NAMALWA (cell line): ENCODE data around the gene CHRND.
"Not testable (repeated sequence)": the region's sequence is repeated elsewhere in the genome, so short reads cannot be mapped to it uniquely, and the experiment has no call there.

Source experiments
- DNase-seq: peaks from one replicate; pipeline ENCODE4 v3.0.0-alpha.2; 2015; ENCODE audit warnings: low spot score

The CHRND gene

GRCh38 chr2:232525199-232525598 is 761 bp upstream of the CHRND start:
- DNase-seq: no peak

DNA sequence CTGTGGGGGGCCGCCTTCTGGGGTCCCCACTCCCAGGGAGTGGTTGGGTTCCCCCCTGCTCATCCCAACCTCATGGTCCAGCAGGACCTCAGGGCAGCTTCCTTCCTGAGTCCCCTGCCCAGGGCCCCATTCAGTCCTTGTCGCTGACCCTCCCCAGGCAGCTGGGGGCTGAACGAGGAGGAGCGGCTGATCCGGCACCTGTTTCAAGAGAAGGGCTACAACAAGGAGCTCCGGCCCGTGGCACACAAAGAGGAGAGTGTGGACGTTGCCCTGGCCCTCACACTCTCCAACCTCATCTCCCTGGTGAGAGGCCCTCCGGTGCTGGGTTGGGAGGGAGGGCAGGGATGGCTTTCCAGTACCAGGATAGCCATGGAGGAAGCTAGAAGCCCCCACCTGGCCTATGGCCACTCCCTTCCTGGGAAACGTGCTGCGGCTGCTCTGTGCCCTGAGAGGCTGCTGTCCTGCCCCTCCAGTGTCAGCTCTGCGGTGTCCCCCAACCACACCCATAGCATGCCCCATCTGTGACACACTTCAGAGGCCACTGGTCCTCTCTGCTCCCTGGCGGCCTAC is 497 bp downstream of the CHRND start:
- no peak for DNase-seq

GRCh38 chr2:232527905-232528470 is 2.0 kb downstream of the CHRND start:
- no peak for DNase-seq

DNA sequence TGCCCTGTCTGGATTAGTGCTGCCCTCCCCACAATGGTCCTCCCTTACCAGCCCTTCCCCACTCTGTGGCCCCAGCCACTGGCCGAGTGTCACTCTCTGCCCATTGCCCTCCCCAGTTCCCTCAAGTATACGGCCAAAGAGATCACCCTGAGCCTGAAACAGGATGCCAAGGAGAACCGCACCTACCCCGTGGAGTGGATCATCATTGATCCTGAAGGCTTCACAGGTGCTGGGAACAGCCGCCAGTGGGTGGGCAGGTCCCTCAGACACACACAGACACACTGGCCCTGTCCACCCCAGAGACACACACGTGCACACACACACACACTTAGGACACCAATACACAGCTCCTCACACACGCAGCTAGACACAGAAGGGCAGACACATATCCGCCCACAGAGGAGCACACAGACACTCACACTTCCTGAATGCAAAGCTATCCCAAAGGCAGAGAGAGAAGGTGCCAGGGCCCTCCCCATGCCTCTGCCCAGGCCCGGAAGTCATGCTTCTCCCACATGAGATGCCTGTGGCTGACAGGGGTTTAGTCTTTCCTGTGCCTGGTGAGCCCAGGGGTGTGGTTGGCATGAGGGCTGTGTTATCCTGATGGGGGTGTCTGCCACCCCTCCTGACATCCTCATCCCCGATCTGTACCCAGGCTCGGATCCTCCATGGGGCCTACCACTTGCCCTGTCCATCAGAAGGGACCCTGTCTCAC is 2.9 kb downstream of the CHRND start:
- DNase-seq: no peak

- no peak for DNase-seq
These were observed 4.0 kb downstream of the CHRND start for GRCh38 chr2:232529806-232530547.

GRCh38 chr2:232530626-232531260 is 4.8 kb downstream of the CHRND start:
- DNase-seq: no peak

DNA sequence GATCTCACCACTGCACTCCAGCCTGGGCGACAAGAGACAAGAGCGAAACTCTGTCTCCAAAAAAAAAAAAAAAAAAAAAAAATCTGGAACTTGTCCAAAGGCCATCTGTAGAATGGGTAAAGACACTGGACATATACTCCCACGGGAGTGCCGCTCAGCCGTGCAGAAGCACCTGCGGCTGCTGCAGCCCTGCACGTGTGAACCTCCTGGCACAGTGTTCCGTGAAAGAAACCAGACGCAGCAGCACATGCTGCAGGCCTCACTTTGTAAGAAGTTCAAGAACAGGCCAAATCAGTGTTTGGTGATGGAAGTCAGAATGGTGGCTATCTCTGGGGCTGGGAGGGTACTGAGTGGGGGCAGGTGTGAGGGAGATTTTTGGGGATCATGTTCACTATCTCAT is 6.5 kb downstream of the CHRND start:
- DNase-seq: peak; percentile 92

- not testable (repeated sequence) for DNase-seq
These were observed 6.9 kb downstream of the CHRND start for GRCh38 chr2:232532821-232533220.

DNA sequence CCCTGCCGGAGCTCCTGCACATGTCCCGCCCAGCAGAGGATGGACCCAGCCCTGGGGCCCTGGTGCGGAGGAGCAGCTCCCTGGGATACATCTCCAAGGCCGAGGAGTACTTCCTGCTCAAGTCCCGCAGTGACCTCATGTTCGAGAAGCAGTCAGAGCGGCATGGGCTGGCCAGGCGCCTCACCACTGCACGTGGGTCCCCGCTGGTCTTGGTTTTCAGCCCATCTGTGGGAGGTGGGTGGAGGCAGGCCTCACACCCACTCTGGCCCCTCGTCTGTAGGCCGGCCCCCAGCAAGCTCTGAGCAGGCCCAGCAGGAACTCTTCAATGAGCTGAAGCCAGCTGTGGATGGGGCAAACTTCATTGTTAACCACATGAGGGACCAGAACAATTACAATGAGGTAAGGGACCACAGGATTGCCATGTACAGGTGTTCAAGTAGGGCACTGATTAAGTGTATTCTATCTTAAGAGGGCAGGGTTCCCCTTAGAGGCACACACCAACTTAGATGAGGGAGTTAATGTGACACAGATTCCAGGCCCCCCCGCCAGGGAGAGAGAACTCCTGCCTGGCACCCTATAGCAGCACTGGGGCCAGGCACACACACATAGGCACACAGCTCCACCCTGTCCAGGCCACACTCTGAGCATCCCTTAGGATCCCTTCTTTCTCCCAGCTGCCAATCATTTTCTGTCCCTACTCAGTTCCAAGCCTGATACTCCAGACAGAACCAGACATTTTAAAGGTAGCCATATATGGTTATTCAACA is 8.2 kb downstream of the CHRND start:
- DNase-seq: peak; percentile 40

DNA sequence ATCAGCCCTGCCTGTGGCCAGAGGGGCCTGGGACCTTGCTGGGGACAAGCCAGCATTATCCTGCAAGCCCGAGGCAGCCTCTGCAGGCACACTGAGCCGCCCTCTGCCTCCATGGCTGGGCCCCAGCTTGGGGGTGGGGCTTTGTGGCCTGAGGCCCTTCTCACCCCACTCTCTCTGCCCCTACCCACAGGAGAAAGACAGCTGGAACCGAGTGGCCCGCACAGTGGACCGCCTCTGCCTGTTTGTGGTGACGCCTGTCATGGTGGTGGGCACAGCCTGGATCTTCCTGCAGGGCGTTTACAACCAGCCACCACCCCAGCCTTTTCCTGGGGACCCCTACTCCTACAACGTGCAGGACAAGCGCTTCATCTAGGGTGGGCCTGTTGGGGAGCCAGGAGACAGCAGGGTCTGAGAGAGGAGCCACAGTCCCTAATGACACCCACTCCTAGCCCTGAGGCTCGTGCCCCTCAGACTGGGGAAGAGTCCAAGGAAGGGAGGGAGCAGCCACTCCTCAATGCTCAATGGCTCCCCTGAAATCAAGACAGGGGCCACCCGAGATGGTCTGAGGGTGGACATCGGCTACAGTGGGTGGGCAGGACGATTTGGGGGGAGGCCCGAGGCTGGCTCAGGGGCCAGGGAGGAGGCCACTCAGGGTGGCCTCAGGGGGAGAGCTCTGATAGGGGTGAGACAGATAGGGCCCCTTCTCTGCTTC is 9.1 kb downstream of the CHRND start:
- no peak for DNase-seq

DNA sequence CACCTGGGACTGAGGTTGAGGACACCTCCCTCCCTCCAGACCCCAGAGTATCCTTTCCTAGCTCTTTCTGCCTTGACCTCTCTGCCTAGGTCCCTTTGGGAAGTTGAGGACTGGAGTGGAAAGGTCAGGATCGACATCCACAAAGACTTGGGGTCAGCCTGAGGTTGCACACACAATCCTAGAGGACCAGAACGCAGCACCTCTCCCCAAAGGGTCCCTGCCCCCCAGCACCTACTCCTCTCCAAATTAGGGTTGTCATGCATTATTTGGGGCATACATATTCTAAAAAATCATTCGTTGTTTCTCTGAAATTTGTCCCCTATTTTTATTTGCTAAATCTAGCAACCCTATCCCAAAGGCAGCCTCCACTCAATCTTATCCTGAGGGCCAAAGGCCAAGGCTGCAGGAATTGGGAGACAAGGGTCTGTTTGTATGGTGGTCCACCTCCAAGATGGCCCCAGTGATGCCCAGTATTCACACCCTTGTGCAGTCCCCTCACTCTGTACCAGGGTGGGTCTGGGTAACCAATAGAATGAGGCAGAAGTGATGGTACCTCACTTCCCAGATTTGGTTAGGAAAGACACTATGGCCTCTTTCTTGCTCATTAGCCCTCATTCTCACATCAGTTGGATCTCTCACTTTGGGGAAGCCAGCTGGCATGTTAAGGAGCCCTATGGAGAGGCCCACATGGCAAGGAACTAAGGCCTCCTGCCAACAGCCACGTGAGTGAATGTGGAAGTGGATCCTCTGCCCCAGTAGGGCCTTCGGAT is 10.0 kb downstream of the CHRND start:
- no peak for DNase-seq

DNA sequence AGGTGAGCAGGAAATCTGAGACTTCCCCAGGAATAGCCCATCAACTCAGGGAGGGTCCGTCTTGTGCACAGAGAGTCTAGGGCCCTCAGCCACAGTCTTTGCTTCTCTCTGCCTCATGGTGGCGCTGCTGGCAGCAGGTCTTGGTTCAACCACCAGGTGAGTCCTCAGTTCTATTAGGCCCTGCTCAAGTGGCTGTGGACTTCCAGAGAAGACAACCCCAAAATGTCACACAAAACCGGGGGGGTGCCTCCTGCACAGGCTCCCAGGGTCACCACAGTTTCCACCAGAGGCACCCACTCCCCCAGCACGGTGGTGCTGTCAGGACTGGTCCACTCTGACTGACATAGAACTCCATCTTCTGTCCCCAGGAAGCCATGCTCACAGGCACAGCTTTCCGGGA is 11.1 kb downstream of the CHRND start:
- DNase-seq: peak; percentile 63

DNA sequence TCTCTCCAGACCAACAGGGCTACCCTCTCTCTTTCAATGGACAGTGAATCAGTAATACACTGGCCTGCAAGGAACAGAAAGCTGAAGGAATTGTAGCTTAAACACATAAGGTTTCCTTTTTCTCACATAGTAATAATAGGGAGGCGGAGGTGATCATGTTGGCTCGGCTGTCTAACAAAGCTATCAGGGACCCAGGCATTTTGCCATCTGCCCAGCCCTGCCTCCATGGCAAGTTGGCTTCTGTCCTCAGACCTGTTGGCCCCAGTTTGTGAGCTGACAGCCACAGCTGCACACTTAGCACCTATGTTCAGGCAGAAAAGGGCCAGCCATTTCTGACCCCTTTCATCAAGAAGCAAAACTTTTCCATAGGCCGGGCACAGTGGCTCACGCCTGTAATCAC is 11.5 kb downstream of the CHRND start:
- no peak for DNase-seq

GRCh38 chr2:232538671-232539070 is 12.7 kb downstream of the CHRND start:
- DNase-seq: no peak

- no peak for DNase-seq
These were observed 13.6 kb downstream of the CHRND start, which contains the start of gene CHRNG for GRCh38 chr2:232539298-232540231. Gene CHRNG, plus strand, starts transcription at chr2:232539692. Its CDS starts 56 bp downstream, at chr2:232539748.

GRCh38 chr2:232540441-232541041 is 14.6 kb downstream of the CHRND start:
- no peak for DNase-seq

DNA sequence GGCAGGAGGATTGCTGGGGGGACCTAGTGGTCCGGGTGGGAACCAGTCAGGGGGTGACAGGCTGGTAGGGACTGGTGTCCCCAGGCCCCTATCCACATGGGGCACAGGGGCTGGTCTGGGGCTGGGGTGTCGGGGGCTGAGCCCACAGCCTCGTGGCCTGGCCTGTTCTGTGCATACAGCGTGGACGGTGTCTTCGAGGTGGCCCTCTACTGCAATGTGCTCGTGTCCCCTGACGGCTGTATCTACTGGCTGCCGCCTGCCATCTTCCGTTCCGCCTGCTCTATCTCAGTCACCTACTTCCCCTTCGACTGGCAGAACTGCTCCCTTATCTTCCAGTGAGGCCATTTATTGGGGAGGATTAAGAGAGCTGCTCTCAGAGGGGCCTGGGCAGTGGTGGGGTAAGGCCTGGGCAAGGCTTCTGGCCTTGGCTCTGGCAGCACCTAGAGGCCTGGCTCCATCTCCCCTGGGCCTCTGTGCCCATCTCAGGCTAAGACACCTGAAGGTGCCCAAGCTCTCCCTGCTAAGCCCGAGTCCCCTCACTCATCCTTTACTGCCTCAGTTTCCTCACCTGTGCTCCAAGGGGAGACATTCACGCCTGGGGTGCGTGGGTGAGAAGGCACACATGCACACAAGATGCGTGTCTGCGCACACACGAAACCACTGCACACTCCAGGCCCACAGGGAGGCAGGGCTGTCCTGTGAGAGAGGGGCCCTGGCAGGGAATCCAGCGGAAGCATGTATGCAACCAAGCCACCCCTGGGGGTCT is 15.4 kb downstream of the CHRND start:
- no peak for DNase-seq
